Liver (tissue), 9 donors: ENCODE data around the gene CD40. TPM values are rescaled to one million over a fixed set of nuclear protein-coding genes. Genes with fewer than 3 reads are reported as not detected.

ENCODE experiments used
- DNase-seq: peaks from one replicate; pipeline ENCODE4 v3.0.0-alpha.2; 2017; ENCODE audit warnings: low spot score
- H3K27ac ChIP-seq, 2 donors: one replicate each; pipeline ENCODE4 v1.7.0; 2013; ENCODE audit warnings: inconsistent platforms in 2 of 2, low read length in 2 of 2, control low read depth in 1 of 2, low read depth in 1 of 2, mild to moderate bottlenecking in 1 of 2
- H3K27me3 ChIP-seq, 4 donors: one replicate each; pipeline versions ENCODE4 v1.6.1 to v1.7.0; 2013; ENCODE audit warnings: low read length in 3 of 4, inconsistent platforms in 1 of 4, mild to moderate bottlenecking in 1 of 4, moderate library complexity in 1 of 4; ENCODE audit not compliant: control insufficient read depth in 4 of 4, insufficient read depth in 4 of 4
- H3K36me3 ChIP-seq, 4 donors: one replicate each; pipeline versions ENCODE4 v1.6.1 to v1.7.0; 2013; ENCODE audit warnings: low read length in 3 of 4, mild to moderate bottlenecking in 3 of 4, low read depth in 1 of 4, moderate library complexity in 1 of 4; ENCODE audit not compliant: control insufficient read depth in 4 of 4, insufficient read depth in 3 of 4
- H3K4me1 ChIP-seq, 4 donors: one replicate each; pipeline versions ENCODE4 v1.6.1 to v1.7.0; 2013; ENCODE audit warnings: low read length in 3 of 4, mild to moderate bottlenecking in 3 of 4, moderate library complexity in 1 of 4; ENCODE audit not compliant: control insufficient read depth in 4 of 4, insufficient read depth in 4 of 4
- H3K4me3 ChIP-seq, 3 donors: one replicate each; pipeline versions ENCODE4 v1.6.1 to v1.7.0; 2013; ENCODE audit warnings: low read length in 3 of 3, control low read depth in 1 of 3, low read depth in 1 of 3, mild to moderate bottlenecking in 1 of 3
- H3K9ac ChIP-seq, 2 donors: one replicate each; pipeline ENCODE4 v1.7.0; 2013; ENCODE audit warnings: low read length in 2 of 2, mild to moderate bottlenecking in 2 of 2, moderate library complexity in 2 of 2, control low read depth in 1 of 2, low read depth in 1 of 2
- H3K9me3 ChIP-seq, 4 donors: one replicate each; pipeline versions ENCODE4 v1.6.1 to v1.7.0; 2013; ENCODE audit warnings: low read length in 3 of 4; ENCODE audit not compliant: control insufficient read depth in 4 of 4
- ATF3 ChIP-seq: IDR thresholded peaks from 2 replicates; pipeline ENCODE4 v1.6.1; 2016; ENCODE audit warnings: antibody characterized with exemption
- CTCF ChIP-seq: fragments of 150-350 bp; IDR thresholded peaks from 2 replicates; pipeline ENCODE4 v1.5.1; 2017; ENCODE audit warnings: improper control_type of control experiment, low read depth, low read length; ENCODE audit not compliant: missing input control
- EGR1 ChIP-seq, 2 donors: IDR thresholded peaks; 2 replicates each; pipeline ENCODE4 v1.6.1; 2016 to 2018; ENCODE audit warnings: antibody characterized with exemption in 2 of 2, low read depth in 2 of 2
- FOXA1 ChIP-seq: IDR thresholded peaks from 2 replicates; pipeline ENCODE4 v1.6.1; 2016; ENCODE audit warnings: antibody characterized with exemption
- FOXA2 ChIP-seq: IDR thresholded peaks from 2 replicates; pipeline ENCODE4 v1.6.1; 2016; ENCODE audit warnings: antibody characterized with exemption
- GABPA ChIP-seq, 2 donors: IDR thresholded peaks in 1 of 2; conservative IDR thresholded peaks in 1 of 2; 2 replicates each; pipeline ENCODE4 v1.6.1; 2016; ENCODE audit warnings: antibody characterized with exemption in 2 of 2, mild to moderate bottlenecking in 1 of 2, moderate library complexity in 1 of 2
- HNF4A ChIP-seq, 2 donors: conservative IDR thresholded peaks; 2 replicates each; pipeline ENCODE4 v1.6.1; 2016; ENCODE audit warnings: antibody characterized with exemption in 2 of 2, mild to moderate bottlenecking in 2 of 2
- HNF4G ChIP-seq: IDR thresholded peaks from 2 replicates; pipeline ENCODE4 v1.6.1; 2016; ENCODE audit warnings: antibody characterized with exemption
- JUND ChIP-seq, 2 donors: IDR thresholded peaks; 2 replicates each; pipeline ENCODE4 v1.6.1; 2016; ENCODE audit warnings: antibody characterized with exemption in 2 of 2
- NR2F2 ChIP-seq: IDR thresholded peaks from 2 replicates; pipeline ENCODE4 v1.6.1; 2016; ENCODE audit warnings: antibody characterized with exemption
- RAD21 ChIP-seq, 2 donors: IDR thresholded peaks; 2 replicates each; pipeline ENCODE4 v1.6.1; 2016; ENCODE audit warnings: antibody characterized with exemption in 2 of 2, mild to moderate bottlenecking in 2 of 2
- SP1 ChIP-seq: IDR thresholded peaks from 2 replicates; pipeline ENCODE4 v1.6.1; 2018; ENCODE audit warnings: antibody characterized with exemption, mild to moderate bottlenecking
- TAF1 ChIP-seq: conservative IDR thresholded peaks from 2 replicates; pipeline ENCODE4 v1.6.1; 2016; ENCODE audit warnings: antibody characterized with exemption, mild to moderate bottlenecking
- YY1 ChIP-seq: IDR thresholded peaks from 2 replicates; pipeline ENCODE4 v1.6.1; 2016; ENCODE audit warnings: antibody characterized with exemption, mild to moderate bottlenecking
- WGBS: extraction: QIAGEN DNeasy Blood & Tissue Kit; methylation state at CpG from one replicate; pipeline ENCODE4 v1.1.7; 2013; 5-methylcytosine and 5-hydroxymethylcytosine counted together
- polyA plus RNA-seq, 2 donors: library from polyadenylated mRNA; stranded (reverse) in 1 of 2; unstranded in 1 of 2; fragments of 200-250 nt in 1 of 2; fragments of >200 nt in 1 of 2; fragmentation: Nextera tagmentation in 1 of 2; extraction: Ambion mirVana in 1 of 2; gene quantifications; one replicate each; pipeline versions ENCODE4 v1.2.1 to v1.2.3, GENCODE V29; 2013 to 2015
- total RNA-seq, 2 donors: library from RNA; depleted of rRNA; stranded (reverse); fragments of >200 nt; gene quantifications; one replicate each; pipeline ENCODE4 v1.2.3, GENCODE V29; 2014
- TF ChIP-seq, protein P1 (sequence below): IDR thresholded peaks from 2 replicates; pipeline ENCODE4 v1.6.1; 2016; ENCODE audit warnings: antibody characterized with exemption, mild to moderate bottlenecking
- TF ChIP-seq, protein P2 (sequence below): IDR thresholded peaks from 2 replicates; pipeline ENCODE4 v1.6.1; 2016; ENCODE audit warnings: antibody characterized with exemption
- TF ChIP-seq, protein P3 (sequence below): IDR thresholded peaks from 2 replicates; pipeline ENCODE4 v1.6.1; 2016; ENCODE audit warnings: antibody characterized with exemption
- donor health status: healthy.
- donor health status: healthy.
- donor health status: healthy.
- donor health status: healthy.
- donor health status: healthy.

Gene CD40
- total and polyA plus RNA-seq, 4 donors: 2.2 to 9.4 (median 6.0) TPM

DNA sequence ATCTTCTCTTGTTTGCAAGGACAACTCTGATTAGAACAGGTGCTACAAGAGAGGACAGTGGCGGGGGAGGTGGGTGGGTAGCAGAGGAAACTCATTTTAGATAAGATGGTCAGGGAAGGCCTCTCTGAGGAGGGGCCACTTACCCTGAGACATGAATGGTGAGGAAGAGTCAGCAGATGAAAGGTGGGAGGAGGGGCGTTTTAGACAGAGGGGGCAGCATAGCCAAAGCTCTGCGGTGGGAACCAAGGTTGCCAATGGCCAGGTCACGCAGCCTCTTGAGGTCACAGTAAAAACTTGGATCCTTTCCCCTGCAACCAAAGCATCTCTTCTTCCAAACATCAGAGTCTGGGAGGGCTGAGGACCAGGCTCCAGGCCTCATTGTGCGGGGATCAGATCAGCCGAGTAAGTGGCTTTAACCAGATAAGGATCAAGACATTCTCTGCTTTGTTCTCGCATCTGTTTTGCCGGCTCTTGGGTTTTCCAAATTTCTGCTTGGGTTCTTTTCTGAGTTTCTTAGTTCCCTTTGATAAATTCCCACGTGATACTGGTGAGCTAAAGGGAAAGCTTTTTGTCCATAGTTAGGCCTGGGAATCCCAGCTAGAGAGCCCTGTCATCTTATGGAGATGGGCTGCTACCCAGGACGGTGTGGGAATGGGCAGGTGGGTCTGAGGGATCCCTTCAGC lies 5.5 kb upstream of the CD40 start:
- no peak for TF ChIP-seq ATF3
- TF ChIP-seq, protein P1, sequence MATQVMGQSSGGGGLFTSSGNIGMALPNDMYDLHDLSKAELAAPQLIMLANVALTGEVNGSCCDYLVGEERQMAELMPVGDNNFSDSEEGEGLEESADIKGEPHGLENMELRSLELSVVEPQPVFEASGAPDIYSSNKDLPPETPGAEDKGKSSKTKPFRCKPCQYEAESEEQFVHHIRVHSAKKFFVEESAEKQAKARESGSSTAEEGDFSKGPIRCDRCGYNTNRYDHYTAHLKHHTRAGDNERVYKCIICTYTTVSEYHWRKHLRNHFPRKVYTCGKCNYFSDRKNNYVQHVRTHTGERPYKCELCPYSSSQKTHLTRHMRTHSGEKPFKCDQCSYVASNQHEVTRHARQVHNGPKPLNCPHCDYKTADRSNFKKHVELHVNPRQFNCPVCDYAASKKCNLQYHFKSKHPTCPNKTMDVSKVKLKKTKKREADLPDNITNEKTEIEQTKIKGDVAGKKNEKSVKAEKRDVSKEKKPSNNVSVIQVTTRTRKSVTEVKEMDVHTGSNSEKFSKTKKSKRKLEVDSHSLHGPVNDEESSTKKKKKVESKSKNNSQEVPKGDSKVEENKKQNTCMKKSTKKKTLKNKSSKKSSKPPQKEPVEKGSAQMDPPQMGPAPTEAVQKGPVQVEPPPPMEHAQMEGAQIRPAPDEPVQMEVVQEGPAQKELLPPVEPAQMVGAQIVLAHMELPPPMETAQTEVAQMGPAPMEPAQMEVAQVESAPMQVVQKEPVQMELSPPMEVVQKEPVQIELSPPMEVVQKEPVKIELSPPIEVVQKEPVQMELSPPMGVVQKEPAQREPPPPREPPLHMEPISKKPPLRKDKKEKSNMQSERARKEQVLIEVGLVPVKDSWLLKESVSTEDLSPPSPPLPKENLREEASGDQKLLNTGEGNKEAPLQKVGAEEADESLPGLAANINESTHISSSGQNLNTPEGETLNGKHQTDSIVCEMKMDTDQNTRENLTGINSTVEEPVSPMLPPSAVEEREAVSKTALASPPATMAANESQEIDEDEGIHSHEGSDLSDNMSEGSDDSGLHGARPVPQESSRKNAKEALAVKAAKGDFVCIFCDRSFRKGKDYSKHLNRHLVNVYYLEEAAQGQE: no peak
- no peak for TF ChIP-seq YY1
- no peak for TF ChIP-seq JUND (IDR thresholded peaks at IDR 0.05)
- TF ChIP-seq, protein P2, sequence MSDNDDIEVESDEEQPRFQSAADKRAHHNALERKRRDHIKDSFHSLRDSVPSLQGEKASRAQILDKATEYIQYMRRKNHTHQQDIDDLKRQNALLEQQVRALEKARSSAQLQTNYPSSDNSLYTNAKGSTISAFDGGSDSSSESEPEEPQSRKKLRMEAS: no peak
- TF ChIP-seq FOXA2: no peak
- TF ChIP-seq GABPA (IDR thresholded peaks at IDR 0.05 in 1 of 2, conservative IDR thresholded peaks at IDR 0.05 in 1 of 2): no peak
- no peak for TF ChIP-seq FOXA1
- TF ChIP-seq NR2F2: no peak
- TF ChIP-seq HNF4G: no peak
- TF ChIP-seq TAF1: no peak
- TF ChIP-seq HNF4A (conservative IDR thresholded peaks at IDR 0.05): no peak
- TF ChIP-seq SP1: no peak
- TF ChIP-seq, protein P3, sequence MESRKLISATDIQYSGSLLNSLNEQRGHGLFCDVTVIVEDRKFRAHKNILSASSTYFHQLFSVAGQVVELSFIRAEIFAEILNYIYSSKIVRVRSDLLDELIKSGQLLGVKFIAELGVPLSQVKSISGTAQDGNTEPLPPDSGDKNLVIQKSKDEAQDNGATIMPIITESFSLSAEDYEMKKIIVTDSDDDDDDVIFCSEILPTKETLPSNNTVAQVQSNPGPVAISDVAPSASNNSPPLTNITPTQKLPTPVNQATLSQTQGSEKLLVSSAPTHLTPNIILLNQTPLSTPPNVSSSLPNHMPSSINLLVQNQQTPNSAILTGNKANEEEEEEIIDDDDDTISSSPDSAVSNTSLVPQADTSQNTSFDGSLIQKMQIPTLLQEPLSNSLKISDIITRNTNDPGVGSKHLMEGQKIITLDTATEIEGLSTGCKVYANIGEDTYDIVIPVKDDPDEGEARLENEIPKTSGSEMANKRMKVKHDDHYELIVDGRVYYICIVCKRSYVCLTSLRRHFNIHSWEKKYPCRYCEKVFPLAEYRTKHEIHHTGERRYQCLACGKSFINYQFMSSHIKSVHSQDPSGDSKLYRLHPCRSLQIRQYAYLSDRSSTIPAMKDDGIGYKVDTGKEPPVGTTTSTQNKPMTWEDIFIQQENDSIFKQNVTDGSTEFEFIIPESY: no peak
- no peak for TF ChIP-seq CTCF
- no peak for TF ChIP-seq EGR1 (IDR thresholded peaks at IDR 0.05; ENCODE audit: low read depth in 2 of 2)
- no peak for TF ChIP-seq RAD21 (IDR thresholded peaks at IDR 0.05)
- Histone ChIP-seq H3K36me3 (no peaks in the 10 kb centered on the region), H3K27me3 (no peaks in the 10 kb centered on the region), H3K4me1 (peaks cover 0 to 3% (median 0%) of the 10 kb centered on the region in 4 donors), H3K9me3 (no peaks in the 10 kb centered on the region), H3K27ac (no peak overlapping the region), H3K9ac (no peak overlapping the region), H3K4me3 (no peak overlapping the region)
- 68% methylated on average over 10 of the region's 10 CpGs for WGBS
- DNase-seq: no peak
